ENCODE data around the gene BCAS3.

DNA sequence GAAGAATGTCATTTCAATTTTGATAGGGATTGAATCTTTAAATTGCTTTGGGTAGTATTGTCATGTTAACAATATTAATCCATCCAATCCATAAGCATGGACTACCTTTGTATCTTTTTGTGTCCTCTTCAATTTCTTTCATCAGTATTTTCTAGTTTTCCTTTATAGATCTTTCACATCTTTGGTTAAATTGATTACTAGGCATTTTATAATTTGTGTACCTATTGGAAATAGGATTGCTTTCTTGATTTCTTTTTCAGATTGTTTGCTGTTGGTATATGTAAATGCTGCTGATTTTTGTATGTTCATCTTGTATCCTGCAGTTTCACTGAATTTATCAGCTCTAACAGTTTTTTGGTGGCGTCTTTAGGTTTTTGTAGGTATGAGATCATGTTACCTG lies 24.1 kb upstream of the BCAS3 start:
- TF ChIP-seq POLR2AphosphoS5 (IDR thresholded peaks at IDR 0.05; ENCODE audit: low read depth, low read length) (no peak), POLR2A (IDR thresholded peaks at IDR 0.05; ENCODE audit: low read depth, low read length) (no peak)
